Daoy (cell line): ENCODE results near the gene KLK12. TPM values are rescaled to one million over a fixed set of nuclear protein-coding genes. Genes with fewer than 3 reads are reported as not detected.
"Not testable (repeated sequence)": the region's sequence is repeated elsewhere in the genome, so short reads cannot be mapped to it uniquely, and the experiment has no call there.

Source experiments
- DNase-seq: peaks from one replicate; pipeline ENCODE4 v3.0.0-alpha.2; 2015; ENCODE audit warnings: low read depth
- total RNA-seq: library from RNA; depleted of rRNA; stranded (reverse); fragments of >200 nt; shearing (Covaris generic); gene quantifications from 2 replicates; pipeline ENCODE4 v1.2.3, GENCODE V29; 2014

Gene KLK12
- total RNA-seq, 1 experiment from 2014 or later: not detected

- no peak for DNase-seq
Measured at GRCh38 chr19:51015691-51016267, 19.0 kb downstream of the KLK12 start.

GRCh38 chr19:51014242-51014641 is 20.6 kb downstream of the KLK12 start:
- no peak for DNase-seq

GRCh38 chr19:51012661-51013190 is 22.1 kb downstream of the KLK12 start:
- no peak for DNase-seq

- DNase-seq: no peak
Measured at GRCh38 chr19:51010066-51010795, 24.6 kb downstream of the KLK12 start.

- DNase-seq: no peak
Measured at GRCh38 chr19:51009061-51009891, 25.5 kb downstream of the KLK12 start.

- no peak for DNase-seq
Measured at GRCh38 chr19:51007488-51007887, 27.3 kb downstream of the KLK12 start.

- no peak for DNase-seq
Measured at GRCh38 chr19:51006406-51006805, 28.4 kb downstream of the KLK12 start.

GRCh38 chr19:51005248-51005647 is 29.6 kb downstream of the KLK12 start:
- DNase-seq: no peak

GRCh38 chr19:51003316-51003715 is 31.5 kb downstream of the KLK12 start:
- no peak for DNase-seq

- DNase-seq: peak; percentile 83
Measured at GRCh38 chr19:51002542-51003311, 32.1 kb downstream of the KLK12 start.

GRCh38 chr19:51002089-51002532 is 32.7 kb downstream of the KLK12 start:
- no peak for DNase-seq

- no peak for DNase-seq
Measured at GRCh38 chr19:51001515-51001914, 33.3 kb downstream of the KLK12 start, which contains the start of gene KLK8. Gene KLK8 (minus strand): TSS chr19:51001604. CDS start chr19:51001167, 437 bp downstream.

- no peak for DNase-seq
Measured at GRCh38 chr19:51000981-51001380, 33.8 kb downstream of the KLK12 start.

- no peak for DNase-seq
Measured at GRCh38 chr19:51000426-51000825, 34.4 kb downstream of the KLK12 start.

GRCh38 chr19:50998686-50999085 is 36.1 kb downstream of the KLK12 start:
- no peak for DNase-seq

GRCh38 chr19:50998061-50998460 is 36.7 kb downstream of the KLK12 start:
- DNase-seq: no peak

- DNase-seq: no peak
Measured at GRCh38 chr19:50994129-50994528, 40.7 kb downstream of the KLK12 start.

- no peak for DNase-seq
Measured at GRCh38 chr19:50992666-50993035, 42.2 kb downstream of the KLK12 start.

- not testable (repeated sequence) for DNase-seq
Measured at GRCh38 chr19:50984416-50984815, 50.4 kb downstream of the KLK12 start.

- peak; percentile 46 for DNase-seq
Measured at GRCh38 chr19:50983625-50984292, 51.0 kb downstream of the KLK12 start, which contains the start of gene KLK7. Gene KLK7 (minus strand): TSS chr19:50983917. CDS start chr19:50982399, 1,518 bp downstream.

- DNase-seq: no peak
Measured at GRCh38 chr19:50982186-50982585, 52.6 kb downstream of the KLK12 start.
